WTC11 (cell line): ENCODE data around the gene RNF224. TPM values are rescaled to one million over a fixed set of nuclear protein-coding genes. Genes with fewer than 3 reads are reported as not detected.
A peak's percentile ranks its signal among the peaks of the same experiment; 100 is the strongest.

Source experiments
- ATAC-seq: fragments of 200-7000 bp; cut with Tn5 transposase; 2 replicates; pipeline ENCODE4 v1.10.0; 2021; ENCODE audit warnings: mild to moderate bottlenecking, moderate library complexity
- CTCF ChIA-PET: fragments of 300-600 bp; sonication (Branson Sonifier 250); formaldehyde crosslinking; loops from one replicate; lab custom pipeline; 2021; ENCODE audit warnings: antibody characterized with exemption; lab: Charles Lee
- POLR2A ChIA-PET: fragments of 350-600 bp; sonication (Branson Sonifier 250); formaldehyde crosslinking; loops from one replicate; lab custom pipeline; 2021; ENCODE audit warnings: antibody characterized with exemption; lab: Charles Lee
- DNase-seq: peaks from one replicate; pipeline ENCODE4 v3.0.0; 2021; ENCODE audit warnings: low spot score
- H3K27ac Mint-ChIP-seq: 2 replicates; pipeline ENCODE4 v1.8.0; 2021; ENCODE audit warnings: mixed read lengths
- H3K27me3 Mint-ChIP-seq: 2 replicates; pipeline ENCODE4 v1.8.0; 2021; ENCODE audit warnings: low read depth, mild to moderate bottlenecking, moderate library complexity, mixed read lengths
- H3K36me3 Mint-ChIP-seq: 2 replicates; pipeline ENCODE4 v1.8.0; 2021; ENCODE audit warnings: mixed read lengths
- H3K4me1 Mint-ChIP-seq: 2 replicates; pipeline ENCODE4 v1.8.0; 2022; ENCODE audit warnings: mixed read lengths
- H3K4me3 Mint-ChIP-seq: 2 replicates; pipeline ENCODE4 v1.8.0; 2021; ENCODE audit warnings: mild to moderate bottlenecking, moderate library complexity, mixed read lengths
- H3K9me3 Mint-ChIP-seq: 2 replicates; pipeline ENCODE4 v1.8.0; 2021; ENCODE audit warnings: mixed read lengths
- CDX4 ChIP-seq: fragments of 250-450 bp; sonication (Bioruptor Pico); IDR thresholded peaks from 2 replicates; pipeline ENCODE4 v1.9.0; 2021; ENCODE audit warnings: moderate library complexity, mild to moderate bottlenecking, inconsistent platforms, borderline replicate concordance
- E2F4 ChIP-seq: sonication (generic); formaldehyde crosslinking; IDR thresholded peaks from 2 replicates; pipeline ENCODE4 v1.8.1; 2022; ENCODE audit warnings: low read depth, mild to moderate bottlenecking, moderate library complexity, missing genetic modification reagents, borderline replicate concordance
- FOXJ3 ChIP-seq: sonication (generic); formaldehyde crosslinking; IDR thresholded peaks from 2 replicates; pipeline ENCODE4 v1.9.0; 2021; ENCODE audit warnings: missing genetic modification reagents, mild to moderate bottlenecking, borderline replicate concordance
- IRF2 ChIP-seq: sonication (generic); formaldehyde crosslinking; IDR thresholded peaks from 2 replicates; pipeline ENCODE4 v1.8.0; 2022; ENCODE audit warnings: low read depth, missing genetic modification reagents, borderline replicate concordance
- JUN ChIP-seq: sonication (generic); formaldehyde crosslinking; IDR thresholded peaks from 2 replicates; pipeline ENCODE4 v1.8.0; 2023; ENCODE audit warnings: mild to moderate bottlenecking, missing genetic modification reagents
- MAX ChIP-seq: sonication (generic); formaldehyde crosslinking; IDR thresholded peaks from 2 replicates; pipeline ENCODE4 v1.8.0; 2022; ENCODE audit warnings: mild to moderate bottlenecking, missing genetic modification reagents
- RELA ChIP-seq: sonication (generic); formaldehyde crosslinking; IDR thresholded peaks from 2 replicates; pipeline ENCODE4 v1.8.1; 2022; ENCODE audit warnings: missing genetic modification reagents, mild to moderate bottlenecking, borderline replicate concordance
- RORB ChIP-seq: fragments of 250-450 bp; sonication (Bioruptor Pico); IDR thresholded peaks from 2 replicates; pipeline ENCODE4 v1.9.0; 2021; ENCODE audit warnings: mild to moderate bottlenecking
- SMAD4 ChIP-seq: sonication (generic); formaldehyde crosslinking; IDR thresholded peaks from 2 replicates; pipeline ENCODE4 v1.8.0; 2022; ENCODE audit warnings: mild to moderate bottlenecking, missing genetic modification reagents
- TP53 ChIP-seq: sonication (generic); formaldehyde crosslinking; IDR thresholded peaks from 2 replicates; pipeline ENCODE4 v1.8.1; 2023; ENCODE audit warnings: mild to moderate bottlenecking, missing genetic modification reagents
- USF1 ChIP-seq: sonication (generic); formaldehyde crosslinking; IDR thresholded peaks from 2 replicates; pipeline ENCODE4 v1.8.0; 2022; ENCODE audit warnings: mild to moderate bottlenecking, missing genetic modification reagents
- ZNF121 ChIP-seq: sonication (generic); formaldehyde crosslinking; IDR thresholded peaks from 2 replicates; pipeline ENCODE4 v1.8.0; 2023; ENCODE audit warnings: missing genetic modification reagents
- ZNF219 ChIP-seq: sonication (generic); formaldehyde crosslinking; IDR thresholded peaks from 2 replicates; pipeline ENCODE4 v1.8.0; 2023; ENCODE audit warnings: missing genetic modification reagents, mild to moderate bottlenecking, borderline replicate concordance
- total RNA-seq: library from RNA; stranded (reverse); gene quantifications from 3 replicates; pipeline ENCODE4 v1.2.3, GENCODE V29; 2021
- TF ChIP-seq, protein P1 (sequence below): sonication (generic); formaldehyde crosslinking; IDR thresholded peaks from 2 replicates; pipeline ENCODE4 v1.8.1; 2023; ENCODE audit warnings: mild to moderate bottlenecking, missing genetic modification reagents, moderate library complexity

The RNF224 gene
- total RNA-seq, 1 experiment from 2014 or later: 0.59 TPM

DNA sequence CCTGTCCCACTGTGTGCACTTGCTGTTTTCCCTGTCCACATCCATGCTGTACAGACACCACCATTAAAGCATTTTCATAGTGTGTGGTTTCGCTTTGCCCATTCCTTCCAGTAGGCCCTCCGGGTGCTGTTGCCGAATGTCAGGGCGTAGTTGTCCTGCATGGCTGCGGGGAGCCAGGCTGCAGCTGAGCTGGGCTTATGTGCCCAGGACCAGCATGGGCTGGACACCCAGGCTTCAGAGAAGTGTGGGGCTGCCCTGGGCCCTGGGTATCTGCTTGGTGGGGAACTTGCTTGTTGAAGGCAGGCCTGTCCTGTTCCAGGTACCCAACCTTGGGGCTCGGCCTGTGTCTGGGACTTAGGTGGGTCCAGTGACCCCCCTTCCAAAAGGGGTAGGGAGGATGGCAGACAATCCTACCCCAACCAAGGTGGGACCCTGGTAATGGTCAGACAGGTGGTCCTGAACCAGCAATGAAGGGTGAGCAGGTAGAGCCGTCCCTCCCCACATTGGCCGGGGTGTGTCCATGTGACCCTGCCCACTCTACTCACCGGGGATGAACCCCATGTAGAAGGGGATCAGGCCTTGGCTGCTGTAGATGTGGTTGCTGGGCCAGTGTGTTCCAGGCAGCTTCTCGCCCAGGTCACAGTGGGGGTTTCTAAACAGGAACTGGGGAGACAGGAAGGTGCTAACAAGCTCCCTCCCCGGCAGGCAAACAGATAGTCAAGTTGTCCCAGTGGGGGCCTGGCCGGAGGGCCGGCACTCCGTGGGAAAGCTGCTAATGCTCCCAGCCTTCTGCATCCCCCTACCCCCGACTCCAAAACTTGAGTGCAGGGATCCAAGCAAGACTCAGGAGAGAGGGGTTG lies 16.6 kb downstream of the RNF224 start (continued):
- TF ChIP-seq ZNF121 (CRISPR knock-in tag) (0 out of 2 replicates have a peak, but pooled peaks have one; percentile 4), ZNF219 (CRISPR knock-in tag) (no peak), USF1 (peak; percentile 64; the same call in 1 of the 2 replicates)

DNA sequence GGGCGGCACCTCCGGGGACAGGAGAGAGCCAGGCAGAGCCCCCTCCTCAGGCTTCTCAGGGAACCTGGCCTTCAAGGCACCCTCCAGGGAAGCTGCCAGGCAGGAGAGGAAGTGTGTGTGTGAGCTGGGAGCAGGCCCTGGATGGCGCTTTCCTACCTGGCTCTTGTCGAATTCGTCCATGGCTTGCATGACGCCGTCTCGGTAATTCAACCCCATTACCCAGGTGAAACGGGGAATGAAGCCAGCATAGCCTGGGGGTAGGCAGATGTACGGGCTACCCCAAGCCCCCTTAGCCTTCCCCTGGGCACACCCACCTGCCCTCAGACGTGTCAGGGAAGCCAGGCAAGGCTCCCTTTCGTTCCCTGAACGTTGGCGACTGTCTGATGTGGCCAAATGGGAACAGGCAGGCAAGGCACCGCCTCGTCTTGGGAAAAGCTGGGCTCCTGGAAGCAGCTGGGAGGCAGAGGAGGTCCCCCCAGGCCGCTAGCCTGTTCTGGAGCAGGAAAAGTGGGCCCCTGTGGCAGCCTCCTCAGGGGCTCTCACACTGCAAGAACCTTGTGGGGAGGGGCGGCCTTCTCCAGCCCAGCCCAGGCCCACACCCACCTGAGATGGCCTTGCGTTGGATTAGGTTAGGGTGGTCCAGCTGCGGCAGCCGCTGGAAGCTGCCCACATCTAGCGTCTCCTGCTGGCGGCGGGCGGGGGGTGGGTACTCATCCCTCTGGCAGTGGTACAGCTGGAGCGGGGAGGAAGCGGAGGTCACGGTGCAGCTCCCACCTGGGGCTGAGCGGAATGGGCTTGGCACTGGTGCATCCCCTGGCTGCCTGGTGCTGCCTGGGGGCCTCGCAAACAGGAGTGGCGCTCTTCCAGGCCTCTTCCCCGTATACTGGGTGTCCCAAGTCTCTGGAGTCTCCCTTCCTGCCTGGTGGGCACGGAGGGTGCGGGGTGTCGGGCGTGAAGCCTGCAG lies 17.5 kb downstream of the RNF224 start:
- Mint-ChIP-seq H3K9me3 (no peaks in the 10 kb centered on the region), H3K4me1 (peaks cover 28% of the 10 kb centered on the region)
- CTCF ChIA-PET: interaction anchor here (0.5 to 5.9 kb wide), 23 partner anchors 8 to 215 kb away, joined by 3 to 46 read pairs (median 4); partner anchors contain the start of genes NELFB, RNF224, SAPCD2 and TOR4A
- TF ChIP-seq SMAD4 (CRISPR knock-in tag) (0 out of 2 replicates have a peak, but pooled peaks have one; percentile 13), MAX (CRISPR knock-in tag) (peak; percentile 38; the same call in 1 of the 2 replicates), E2F4 (CRISPR knock-in tag) (no peak), IRF2 (no peak)
- TF ChIP-seq, all 79 proteins: peak for 2
- DNase-seq (peak; percentile 33), ATAC-seq (peak; percentile 2)
- Mint-ChIP-seq H3K36me3 (peaks cover 20% of the 10 kb centered on the region), H3K27ac (peak overlapping the region; percentile 70), H3K4me3 (peak overlapping the region; percentile 81), H3K27me3 (peaks cover 4% of the 10 kb centered on the region)
- POLR2A ChIA-PET: interaction anchor here (0.5 to 2.1 kb wide), 4 partner anchors 10 to 42 kb away, joined by 3 to 9 read pairs (median 4); partner anchors contain the start of gene TOR4A

DNA sequence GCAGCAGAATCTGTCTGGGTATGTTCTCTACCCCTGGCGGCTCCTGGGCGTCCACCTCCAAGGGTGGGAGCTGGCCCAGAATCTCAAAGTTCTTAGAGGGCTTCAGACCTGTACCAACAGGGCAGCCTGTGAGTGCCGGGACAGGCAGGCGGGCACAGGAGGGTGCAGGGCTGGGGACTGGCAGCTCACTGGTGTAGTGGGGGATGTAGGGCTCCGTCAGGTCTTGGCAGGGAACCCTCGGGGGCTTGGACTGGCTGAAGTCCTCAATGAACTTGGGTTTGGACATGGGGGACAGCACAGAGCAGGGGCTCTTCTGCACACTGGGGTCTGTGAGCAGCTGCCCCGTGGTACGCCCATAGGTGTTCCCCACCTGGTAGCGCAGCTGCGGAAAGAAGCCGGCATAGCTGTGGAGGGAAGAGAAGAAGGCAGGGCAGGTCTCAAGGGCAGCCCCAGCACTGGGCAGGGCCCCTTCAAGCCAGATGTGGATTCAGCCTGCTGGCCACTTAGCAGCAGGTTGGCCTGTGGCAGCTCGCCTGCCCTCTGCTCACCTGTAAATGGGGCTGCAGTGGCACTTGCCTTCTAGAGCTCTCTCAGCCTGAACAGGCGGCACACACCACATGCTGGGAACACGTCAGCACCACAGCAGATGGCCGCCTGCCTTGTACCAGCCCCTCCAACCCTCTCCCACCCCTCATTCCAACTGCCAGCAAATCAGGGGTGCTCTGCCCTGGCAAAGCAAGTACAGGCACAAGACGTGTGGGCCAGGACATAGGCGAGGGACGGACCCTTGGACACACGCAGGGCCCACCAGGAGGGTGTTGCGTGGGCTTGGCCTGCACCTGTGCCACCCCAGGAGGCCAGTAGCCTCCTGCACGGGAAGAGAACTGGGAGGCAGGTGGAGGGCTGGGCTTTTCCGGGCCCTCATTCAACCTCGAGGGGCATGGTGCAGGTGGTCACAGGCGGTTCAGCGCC lies 18.4 kb downstream of the RNF224 start:
- no peaks in the 10 kb centered on the region for H3K9me3 Mint-ChIP-seq
- DNase-seq (no peak), ATAC-seq (no peak)
- no peak overlapping the region for H3K4me3 Mint-ChIP-seq
- peaks cover 20% of the 10 kb centered on the region for H3K36me3 Mint-ChIP-seq
- H3K4me1 Mint-ChIP-seq: peaks cover 28% of the 10 kb centered on the region
- H3K27me3 Mint-ChIP-seq: peaks cover 4% of the 10 kb centered on the region
- POLR2A ChIA-PET: interaction anchor here (1.2 to 2.1 kb wide), 2 partner anchors 9 to 31 kb away, joined by 5 to 9 read pairs; partner anchors contain the start of gene TOR4A
- no peak for TF ChIP-seq RORB
- no peak for TF ChIP-seq JUN
- TF ChIP-seq, protein P1, sequence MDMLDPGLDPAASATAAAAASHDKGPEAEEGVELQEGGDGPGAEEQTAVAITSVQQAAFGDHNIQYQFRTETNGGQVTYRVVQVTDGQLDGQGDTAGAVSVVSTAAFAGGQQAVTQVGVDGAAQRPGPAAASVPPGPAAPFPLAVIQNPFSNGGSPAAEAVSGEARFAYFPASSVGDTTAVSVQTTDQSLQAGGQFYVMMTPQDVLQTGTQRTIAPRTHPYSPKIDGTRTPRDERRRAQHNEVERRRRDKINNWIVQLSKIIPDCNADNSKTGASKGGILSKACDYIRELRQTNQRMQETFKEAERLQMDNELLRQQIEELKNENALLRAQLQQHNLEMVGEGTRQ (CRISPR knock-in tag): no peak
- no peak for TF ChIP-seq RELA
- TF ChIP-seq CDX4 (CRISPR knock-in tag): no peak
- no peak for TF ChIP-seq FOXJ3
- TF ChIP-seq TP53 (CRISPR knock-in tag): no peak
- no peak overlapping the region for H3K27ac Mint-ChIP-seq
- CTCF ChIA-PET: interaction anchor here (0.5 to 5.9 kb wide), 12 partner anchors 8 to 211 kb away, joined by 3 to 46 read pairs (median 6); partner anchors contain the start of genes NELFB and RNF224
